Osteoblast (primary cell): Measurements from ENCODE around the gene PLB1. TPM values are rescaled to one million over a fixed set of nuclear protein-coding genes. Genes with fewer than 3 reads are reported as not detected.

Experiments used
- DNase-seq: peaks from one replicate; pipeline ENCODE4 v3.0.0; 2011; ENCODE audit warnings: low spot score, mixed read lengths; ENCODE audit not compliant: insufficient read length; ENCODE audit errors: missing footprints
- H2AFZ ChIP-seq: 2 replicates; pipeline ENCODE4 v1.6.0; 2011; ENCODE audit warnings: mild to moderate bottlenecking, low read length
- H3K27ac ChIP-seq: 2 replicates; pipeline ENCODE4 v1.5.1; 2011; ENCODE audit warnings: mild to moderate bottlenecking, low read depth, low read length, moderate library complexity
- H3K27me3 ChIP-seq: 2 replicates; pipeline ENCODE4 v1.6.0; 2012; ENCODE audit warnings: mild to moderate bottlenecking, control low read depth, inconsistent platforms, low read length, moderate library complexity; ENCODE audit not compliant: insufficient read depth
- H3K36me3 ChIP-seq: 2 replicates; pipeline ENCODE4 v1.5.1; 2011; ENCODE audit warnings: mild to moderate bottlenecking, low read length, control low read depth, moderate library complexity; ENCODE audit not compliant: insufficient read depth
- H3K4me1 ChIP-seq: 2 replicates; pipeline ENCODE4 v1.5.1; 2011; ENCODE audit warnings: mild to moderate bottlenecking, low read length, control low read depth, moderate library complexity; ENCODE audit not compliant: insufficient read depth
- H3K4me2 ChIP-seq: 2 replicates; pipeline ENCODE4 v1.6.0; 2011; ENCODE audit warnings: mild to moderate bottlenecking, low read length; ENCODE audit not compliant: insufficient read depth
- H3K4me3 ChIP-seq: fragments of 200-600 bp; sonication (generic); 3 replicates; pipeline ENCODE4 v1.5.1; 2012; ENCODE audit warnings: mild to moderate bottlenecking, low read length, inconsistent platforms; ENCODE audit not compliant: insufficient read depth
- H3K79me2 ChIP-seq: 2 replicates; pipeline ENCODE4 v1.6.0; 2012; ENCODE audit warnings: mild to moderate bottlenecking, low read length, control low read depth, inconsistent platforms; ENCODE audit not compliant: insufficient read depth
- H3K9me3 ChIP-seq: 2 replicates; pipeline ENCODE4 v1.5.1; 2011; ENCODE audit warnings: low read depth, low read length, control low read depth
- H4K20me1 ChIP-seq: 2 replicates; pipeline ENCODE4 v1.6.0; 2012; ENCODE audit warnings: mild to moderate bottlenecking, low read length, control low read depth; ENCODE audit not compliant: insufficient read depth
- total RNA-seq: library from RNA; depleted of rRNA; stranded (reverse); fragments of >200 nt; gene quantifications from 2 replicates; pipeline ENCODE4 v1.2.3, GENCODE V29; 2012
- TF ChIP-seq, protein P1 (sequence below): IDR thresholded peaks from 2 replicates; pipeline ENCODE4 v1.5.1; 2011; ENCODE audit warnings: mild to moderate bottlenecking, low read depth, low read length, moderate library complexity; ENCODE audit errors: extremely low read depth

PLB1 gene
- total RNA-seq, 1 donor: 0.36 TPM

DNA sequence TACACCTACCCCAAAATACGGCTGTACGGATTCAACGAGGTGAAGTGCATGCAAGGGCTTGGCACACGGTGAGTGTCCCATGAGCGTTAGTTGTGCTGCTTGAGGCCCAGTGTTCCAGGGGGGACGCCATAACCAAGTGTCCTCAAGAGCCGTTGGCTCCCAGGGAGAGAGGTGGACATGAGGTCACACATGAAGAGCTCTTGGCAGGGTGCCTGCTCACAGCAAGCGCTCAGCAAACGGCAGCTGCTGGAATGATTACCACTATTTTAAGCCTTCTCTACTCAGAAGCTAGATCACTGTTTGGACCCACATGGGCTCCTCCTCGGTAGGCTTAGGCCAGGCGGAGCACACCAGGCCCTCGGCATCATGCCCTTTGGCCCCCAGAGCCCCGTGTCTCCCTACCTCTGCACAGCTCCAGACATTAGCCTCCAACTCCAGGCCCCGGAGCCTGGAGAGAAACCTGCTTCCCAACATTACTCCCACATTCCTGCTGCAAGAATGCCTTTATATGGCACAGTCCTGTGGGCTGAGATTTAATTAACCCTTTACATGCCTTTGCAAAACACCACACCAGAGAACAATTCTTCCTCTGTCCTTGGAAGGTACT lies 187.3 kb downstream of the PLB1 start:
- Histone ChIP-seq H3K36me3 (no peaks in the 10 kb centered on the region), H3K27ac (no peak overlapping the region), H4K20me1 (no peaks in the 10 kb centered on the region), H3K4me2 (peak overlapping the region; percentile 14), H3K27me3 (no peaks in the 10 kb centered on the region), H2AFZ (peak overlapping the region; percentile 59), H3K4me1 (peaks cover 16% of the 10 kb centered on the region), H3K9me3 (no peaks in the 10 kb centered on the region), H3K4me3 (no peak overlapping the region), H3K79me2 (no peaks in the 10 kb centered on the region)
- TF ChIP-seq, protein P1, sequence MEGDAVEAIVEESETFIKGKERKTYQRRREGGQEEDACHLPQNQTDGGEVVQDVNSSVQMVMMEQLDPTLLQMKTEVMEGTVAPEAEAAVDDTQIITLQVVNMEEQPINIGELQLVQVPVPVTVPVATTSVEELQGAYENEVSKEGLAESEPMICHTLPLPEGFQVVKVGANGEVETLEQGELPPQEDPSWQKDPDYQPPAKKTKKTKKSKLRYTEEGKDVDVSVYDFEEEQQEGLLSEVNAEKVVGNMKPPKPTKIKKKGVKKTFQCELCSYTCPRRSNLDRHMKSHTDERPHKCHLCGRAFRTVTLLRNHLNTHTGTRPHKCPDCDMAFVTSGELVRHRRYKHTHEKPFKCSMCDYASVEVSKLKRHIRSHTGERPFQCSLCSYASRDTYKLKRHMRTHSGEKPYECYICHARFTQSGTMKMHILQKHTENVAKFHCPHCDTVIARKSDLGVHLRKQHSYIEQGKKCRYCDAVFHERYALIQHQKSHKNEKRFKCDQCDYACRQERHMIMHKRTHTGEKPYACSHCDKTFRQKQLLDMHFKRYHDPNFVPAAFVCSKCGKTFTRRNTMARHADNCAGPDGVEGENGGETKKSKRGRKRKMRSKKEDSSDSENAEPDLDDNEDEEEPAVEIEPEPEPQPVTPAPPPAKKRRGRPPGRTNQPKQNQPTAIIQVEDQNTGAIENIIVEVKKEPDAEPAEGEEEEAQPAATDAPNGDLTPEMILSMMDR: no peak
- peak; percentile 73 for DNase-seq

DNA sequence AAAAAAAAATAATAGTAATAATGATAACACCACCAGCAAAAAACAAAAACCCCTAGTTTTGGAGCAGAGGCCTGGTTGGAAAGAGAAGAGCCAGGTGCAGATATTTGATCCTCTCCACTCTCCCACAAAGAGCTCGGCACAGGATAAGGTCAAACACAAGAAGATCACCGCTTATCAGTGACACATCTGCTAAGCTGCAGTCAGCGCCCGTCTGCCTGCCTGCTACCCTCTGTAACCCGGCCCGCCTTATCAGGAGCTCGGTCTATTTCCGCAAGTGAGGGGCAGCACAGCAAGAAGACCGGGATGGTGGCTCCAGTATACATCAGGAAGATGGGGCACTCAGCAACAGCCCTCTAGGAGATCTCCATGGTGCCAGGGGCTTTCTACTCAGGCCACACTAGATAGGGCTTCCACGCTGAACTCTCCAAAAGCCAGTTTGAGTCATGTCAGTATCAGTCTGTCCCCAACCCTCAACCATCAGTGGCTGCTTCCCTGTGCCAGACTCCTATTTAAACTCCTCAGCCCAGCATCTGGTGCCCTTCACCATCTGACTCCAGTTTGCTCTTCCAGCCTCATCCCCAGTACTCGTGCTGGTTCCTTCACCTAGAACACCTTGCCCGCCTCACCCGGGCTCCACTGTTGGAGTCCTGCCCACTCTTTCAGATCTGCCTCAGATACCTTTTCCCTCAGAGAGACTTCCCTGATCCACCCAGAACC lies 188.4 kb downstream of the PLB1 start:
- Histone ChIP-seq H3K27ac (no peak overlapping the region), H3K27me3 (no peaks in the 10 kb centered on the region), H3K79me2 (no peaks in the 10 kb centered on the region), H3K4me3 (no peak overlapping the region), H3K36me3 (no peaks in the 10 kb centered on the region), H3K4me1 (peaks cover 16% of the 10 kb centered on the region), H3K4me2 (no peak overlapping the region), H4K20me1 (no peaks in the 10 kb centered on the region), H3K9me3 (no peaks in the 10 kb centered on the region), H2AFZ (no peak overlapping the region)
- TF ChIP-seq, protein P1: no peak
- DNase-seq: peak; percentile 55

DNA sequence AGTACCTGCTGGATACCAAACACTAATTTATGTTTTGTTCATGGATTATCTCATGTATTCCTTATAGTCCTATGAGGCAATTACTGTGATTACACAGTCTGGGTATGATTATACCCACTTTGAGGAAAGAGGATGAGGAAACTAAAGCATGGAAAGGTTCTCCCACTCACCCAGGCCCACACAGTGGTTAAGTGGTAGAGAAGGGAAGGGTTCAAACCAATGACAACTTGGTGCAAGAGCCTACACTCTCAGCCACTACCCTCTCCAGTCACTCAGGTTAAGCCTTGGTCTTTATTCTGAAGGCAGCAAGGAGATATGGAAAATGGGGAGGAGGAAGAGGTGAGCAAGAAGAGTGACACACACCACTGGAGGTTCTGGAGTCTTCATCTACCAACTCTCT lies 191.3 kb downstream of the PLB1 start:
- H4K20me1 ChIP-seq: no peaks in the 10 kb centered on the region
- TF ChIP-seq, protein P1: no peak
- no peak overlapping the region for H3K4me2 ChIP-seq
- H3K36me3 ChIP-seq: no peaks in the 10 kb centered on the region
- H3K27me3 ChIP-seq: no peaks in the 10 kb centered on the region
- no peaks in the 10 kb centered on the region for H3K9me3 ChIP-seq
- H3K4me1 ChIP-seq: peaks cover 11% of the 10 kb centered on the region
- H2AFZ ChIP-seq: no peak overlapping the region
- H3K4me3 ChIP-seq: no peak overlapping the region
- H3K27ac ChIP-seq: no peak overlapping the region
- DNase-seq: peak; percentile 73
- H3K79me2 ChIP-seq: no peaks in the 10 kb centered on the region

DNA sequence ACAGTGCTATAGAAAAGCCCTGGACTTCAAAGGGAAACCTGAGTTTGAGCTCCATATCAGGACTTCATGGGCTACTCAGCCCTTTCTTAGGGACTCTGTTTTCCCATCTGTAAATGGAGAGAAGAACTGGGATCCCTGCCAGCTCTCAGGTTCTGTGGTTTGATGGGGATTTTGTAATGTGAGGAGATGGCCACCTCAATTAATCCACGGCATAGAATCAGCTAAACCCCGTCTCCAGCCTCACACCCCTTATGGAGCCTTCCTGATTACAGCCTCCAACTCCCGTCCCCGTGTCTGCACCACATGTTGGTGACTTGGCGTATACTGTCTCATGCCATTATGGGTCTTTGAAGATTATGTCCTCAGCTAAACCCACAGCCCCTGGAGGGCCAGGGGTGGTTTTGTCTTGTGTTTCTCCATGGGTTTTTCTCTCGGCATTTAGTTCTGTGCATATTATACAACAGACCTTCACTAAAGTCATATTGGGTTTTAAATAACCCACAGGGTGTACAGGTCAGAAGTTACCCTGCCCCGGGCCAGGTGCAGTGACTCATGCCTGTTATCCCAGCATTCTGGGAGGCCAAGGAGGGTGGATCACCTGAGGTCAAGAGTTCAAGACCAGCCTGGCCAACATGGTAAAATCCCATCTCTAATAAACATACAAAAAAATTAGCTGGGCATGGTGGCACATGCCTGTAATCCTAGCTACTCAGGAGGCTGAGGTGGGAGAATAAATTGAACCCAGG lies 192.0 kb downstream of the PLB1 start:
- TF ChIP-seq, protein P1: no peak
- Histone ChIP-seq H3K9me3 (no peaks in the 10 kb centered on the region), H2AFZ (no peak overlapping the region), H3K27me3 (no peaks in the 10 kb centered on the region), H3K4me1 (peaks cover 14% of the 10 kb centered on the region), H3K4me2 (no peak overlapping the region), H3K27ac (no peak overlapping the region), H3K79me2 (no peaks in the 10 kb centered on the region), H3K4me3 (no peak overlapping the region), H4K20me1 (no peaks in the 10 kb centered on the region), H3K36me3 (no peaks in the 10 kb centered on the region)
- no peak for DNase-seq
